Fibroblast of gingiva (primary cell): ENCODE results near the gene ARHGAP1.
"Not testable (repeated sequence)": the region's sequence is repeated elsewhere in the genome, so short reads cannot be mapped to it uniquely, and the experiment has no call there.

ENCODE experiments used
- DNase-seq: peaks from one replicate; pipeline ENCODE4 v3.0.0-alpha.2; 2011; ENCODE audit warnings: low read depth

ARHGAP1 gene

DNA sequence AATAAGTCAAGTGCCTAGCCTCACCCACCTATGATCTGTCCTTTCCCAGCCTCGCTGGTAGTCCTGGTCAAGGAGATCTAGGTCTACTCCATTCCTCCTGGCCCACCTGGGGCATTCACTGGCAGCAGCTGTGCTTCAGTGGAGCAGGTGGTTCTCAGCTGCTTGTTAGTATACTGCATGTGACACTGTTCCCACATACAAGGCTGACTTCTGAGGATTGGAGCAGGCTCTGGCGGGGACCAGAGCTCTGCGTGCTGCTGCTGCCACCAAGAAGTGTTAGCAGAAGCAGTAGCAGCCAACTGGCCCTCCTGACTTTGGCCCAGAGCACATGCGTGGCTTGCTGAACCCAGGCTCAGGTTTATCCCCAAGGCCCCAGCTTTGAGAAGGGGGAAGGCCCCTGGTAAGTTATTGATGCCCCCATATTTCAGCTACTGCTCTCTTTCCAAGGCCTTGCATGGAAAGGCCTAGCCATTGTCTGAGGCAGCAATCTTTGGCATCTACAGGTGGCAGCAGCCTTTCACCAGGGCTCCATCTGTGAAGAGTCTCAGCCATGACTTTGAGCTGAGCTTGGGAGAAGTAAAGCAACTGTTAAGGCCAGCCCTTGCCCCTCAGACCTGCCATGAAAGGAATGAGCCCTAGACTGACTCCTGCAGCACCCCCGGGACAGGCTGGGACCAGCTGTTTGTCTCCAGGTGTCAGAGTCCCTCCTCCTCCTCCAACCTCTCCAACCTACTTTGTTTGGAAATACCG lies 26.5 kb downstream of the ARHGAP1 start:
- no peak for DNase-seq

GRCh38 chr11:46672381-46672839 lies 28.0 kb downstream of the ARHGAP1 start:
- no peak for DNase-seq

DNA sequence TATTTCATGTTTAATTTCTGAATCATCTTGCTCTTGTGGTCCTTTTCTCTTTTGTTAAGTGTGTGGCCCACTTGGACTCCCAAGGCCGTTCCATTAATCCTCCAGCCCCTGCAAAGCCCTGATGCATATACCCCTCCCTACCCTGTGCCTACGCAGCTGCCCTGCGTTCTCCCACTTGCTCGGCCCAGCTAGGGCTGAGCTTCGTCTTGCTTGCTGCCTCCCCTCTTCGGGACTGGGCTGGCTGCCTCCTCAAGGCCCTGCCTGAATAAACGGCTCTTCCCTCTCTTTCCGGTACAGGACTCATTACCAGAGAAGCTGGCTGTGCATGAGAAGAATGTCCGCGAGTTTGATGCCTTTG lies 28.5 kb downstream of the ARHGAP1 start:
- DNase-seq = no peak

GRCh38 chr11:46670521-46670920 lies 29.9 kb downstream of the ARHGAP1 start:
- DNase-seq = not testable (repeated sequence)

- no peak for DNase-seq
Measured at GRCh38 chr11:46669711-46670139, 30.7 kb downstream of the ARHGAP1 start.

DNA sequence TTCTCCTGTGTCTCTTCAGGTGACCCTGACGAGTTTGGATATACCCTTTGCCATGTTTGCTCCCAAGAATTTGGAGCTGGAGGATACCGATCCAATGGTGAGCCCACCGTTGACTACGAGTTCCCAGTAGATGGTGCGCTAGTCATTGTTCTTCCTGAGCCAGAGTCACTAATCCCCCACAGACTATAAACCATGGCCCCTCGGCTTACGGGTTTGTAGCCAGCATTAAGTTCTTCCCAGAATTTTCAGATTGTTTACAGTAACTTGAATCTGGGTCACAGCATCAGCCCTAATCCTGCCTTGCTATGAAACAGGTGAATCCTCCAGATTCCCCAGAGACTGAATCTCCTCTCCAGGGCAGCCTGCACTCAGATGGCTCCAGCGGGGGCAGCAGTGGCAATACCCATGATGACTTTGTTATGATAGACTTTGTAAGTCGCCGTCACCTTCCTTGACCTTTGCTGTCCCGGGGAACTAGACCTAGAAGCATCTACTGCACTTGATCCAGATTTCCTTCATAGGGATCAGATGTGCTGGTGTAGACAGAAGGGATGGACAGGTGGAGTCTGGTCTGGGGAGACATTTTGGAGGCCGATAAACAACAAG lies 31.8 kb downstream of the ARHGAP1 start:
- no peak for DNase-seq

GRCh38 chr11:46667043-46667481 lies 33.4 kb downstream of the ARHGAP1 start:
- no peak for DNase-seq

- DNase-seq = no peak
Measured at GRCh38 chr11:46666516-46666915, 33.9 kb downstream of the ARHGAP1 start.

DNA sequence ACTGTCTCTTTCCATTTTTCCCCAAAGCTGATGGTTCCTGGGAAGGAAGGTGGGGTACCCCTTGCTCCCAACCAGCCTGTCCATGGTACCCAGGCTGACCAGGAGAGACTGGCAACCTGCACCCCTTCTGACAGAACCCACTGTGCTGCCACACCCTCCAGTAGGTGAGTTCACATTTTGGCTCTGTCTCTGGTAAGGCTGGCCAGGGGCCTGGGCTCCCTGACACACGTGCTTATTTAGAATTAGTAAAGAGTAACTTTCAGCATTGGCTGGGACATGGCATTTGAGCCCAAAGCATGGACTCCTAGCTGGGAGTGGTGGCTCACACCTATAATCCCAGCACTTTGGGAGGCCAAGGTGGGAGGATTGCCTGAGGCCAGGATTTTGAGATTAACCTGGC lies 35.1 kb downstream of the ARHGAP1 start:
- DNase-seq = no peak

DNA sequence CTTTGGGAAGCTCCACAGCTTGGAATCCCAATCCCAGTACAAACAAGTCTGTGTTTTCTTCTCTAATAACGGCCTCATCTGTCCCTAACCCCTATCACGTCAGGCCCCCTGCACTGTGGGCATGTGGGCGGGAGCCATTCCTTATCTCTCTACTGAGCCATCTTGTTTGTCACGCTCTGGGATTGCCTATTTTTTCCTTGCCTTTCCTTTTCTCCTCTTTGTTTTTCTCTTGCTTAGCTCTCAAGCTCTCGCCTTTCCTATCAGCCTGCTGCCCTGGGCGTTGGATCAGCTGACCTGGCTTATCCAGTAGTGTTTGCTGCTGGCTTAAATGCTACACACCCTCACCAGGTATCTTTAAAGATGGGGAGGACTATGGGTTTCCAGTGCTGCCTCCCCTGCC lies 35.8 kb downstream of the ARHGAP1 start:
- no peak for DNase-seq

DNA sequence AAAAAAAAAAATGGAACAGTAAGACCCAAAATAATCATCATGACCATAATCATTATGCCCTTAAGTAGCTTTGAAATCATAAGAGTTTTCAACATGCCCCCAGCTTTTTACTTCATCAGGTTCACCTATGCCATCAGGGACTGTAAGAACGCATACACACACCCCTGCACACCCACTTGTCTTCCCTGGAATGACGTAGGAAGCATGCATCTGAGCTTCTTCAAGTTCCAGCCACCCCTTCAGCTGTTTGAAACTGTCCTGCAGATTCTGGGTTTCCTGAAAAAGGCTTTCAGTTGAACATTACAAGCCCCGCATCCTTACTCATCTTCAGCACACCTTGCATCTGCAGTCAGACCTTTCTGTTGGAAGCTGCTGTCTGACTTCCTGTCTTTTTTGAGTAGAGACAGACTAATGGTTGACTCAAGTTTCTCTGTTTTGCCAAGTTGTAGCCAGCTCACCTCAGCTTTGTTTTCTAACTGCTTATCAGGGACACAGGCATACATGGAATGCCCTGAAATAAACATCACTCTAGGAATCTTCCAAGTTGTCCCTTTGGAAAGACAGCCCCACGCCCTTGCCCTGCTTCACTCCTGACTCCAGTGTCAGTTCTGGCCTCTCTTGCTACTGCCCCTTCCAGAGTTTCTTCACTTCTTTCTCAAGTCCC lies 37.0 kb downstream of the ARHGAP1 start:
- DNase-seq = no peak

- DNase-seq = no peak
Measured at GRCh38 chr11:46662366-46662765, 38.1 kb downstream of the ARHGAP1 start.

GRCh38 chr11:46661836-46662235 lies 38.6 kb downstream of the ARHGAP1 start:
- no peak for DNase-seq

- DNase-seq = peak; percentile 91
Measured at GRCh38 chr11:46659908-46660307, 40.5 kb downstream of the ARHGAP1 start.

DNA sequence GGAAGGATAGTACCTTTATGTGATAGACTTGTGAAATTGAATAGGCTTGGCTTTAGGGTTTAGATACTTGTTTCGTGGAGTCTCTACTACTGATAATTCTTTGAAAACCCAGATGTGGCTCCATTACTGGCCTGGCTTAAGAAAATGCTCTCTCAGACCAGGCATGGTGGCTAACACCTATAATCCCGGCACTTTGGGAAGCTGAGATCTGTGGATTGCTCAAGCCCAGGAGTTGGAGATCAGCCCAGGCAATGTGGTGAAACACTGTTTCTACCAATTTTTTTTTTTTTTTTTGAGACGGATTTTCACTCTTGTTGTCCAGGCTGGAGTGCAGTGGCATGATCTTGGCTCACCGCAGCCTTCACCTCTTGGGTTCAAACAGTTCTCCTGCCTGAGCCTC lies 42.2 kb downstream of the ARHGAP1 start:
- peak; percentile 82 for DNase-seq

GRCh38 chr11:46657186-46657585 lies 43.2 kb downstream of the ARHGAP1 start:
- no peak for DNase-seq

GRCh38 chr11:46655631-46656030 lies 44.8 kb downstream of the ARHGAP1 start:
- DNase-seq = no peak

GRCh38 chr11:46649180-46649738 lies 51.2 kb downstream of the ARHGAP1 start:
- DNase-seq = peak; percentile 93

GRCh38 chr11:46643986-46644385 lies 56.4 kb downstream of the ARHGAP1 start:
- DNase-seq = no peak

DNA sequence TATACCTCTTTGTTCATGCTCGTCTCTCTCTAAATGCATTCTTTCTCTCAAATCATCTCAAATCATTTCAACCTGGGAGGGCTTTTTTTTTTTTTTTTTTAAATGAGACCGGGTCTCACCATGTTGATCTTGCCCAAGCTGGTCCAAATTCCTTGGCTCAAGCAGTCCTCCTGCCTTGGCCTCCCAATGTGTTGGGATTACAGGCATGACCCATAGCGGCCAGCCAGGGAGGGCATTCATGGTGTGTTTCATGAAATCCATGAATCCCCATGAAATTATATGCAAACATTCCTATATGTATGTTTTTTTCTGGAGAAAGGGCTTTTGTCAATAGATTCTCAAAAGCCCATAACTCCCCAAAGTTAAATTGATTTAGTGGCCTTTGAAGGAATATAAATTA lies 56.9 kb downstream of the ARHGAP1 start:
- DNase-seq = no peak

DNA sequence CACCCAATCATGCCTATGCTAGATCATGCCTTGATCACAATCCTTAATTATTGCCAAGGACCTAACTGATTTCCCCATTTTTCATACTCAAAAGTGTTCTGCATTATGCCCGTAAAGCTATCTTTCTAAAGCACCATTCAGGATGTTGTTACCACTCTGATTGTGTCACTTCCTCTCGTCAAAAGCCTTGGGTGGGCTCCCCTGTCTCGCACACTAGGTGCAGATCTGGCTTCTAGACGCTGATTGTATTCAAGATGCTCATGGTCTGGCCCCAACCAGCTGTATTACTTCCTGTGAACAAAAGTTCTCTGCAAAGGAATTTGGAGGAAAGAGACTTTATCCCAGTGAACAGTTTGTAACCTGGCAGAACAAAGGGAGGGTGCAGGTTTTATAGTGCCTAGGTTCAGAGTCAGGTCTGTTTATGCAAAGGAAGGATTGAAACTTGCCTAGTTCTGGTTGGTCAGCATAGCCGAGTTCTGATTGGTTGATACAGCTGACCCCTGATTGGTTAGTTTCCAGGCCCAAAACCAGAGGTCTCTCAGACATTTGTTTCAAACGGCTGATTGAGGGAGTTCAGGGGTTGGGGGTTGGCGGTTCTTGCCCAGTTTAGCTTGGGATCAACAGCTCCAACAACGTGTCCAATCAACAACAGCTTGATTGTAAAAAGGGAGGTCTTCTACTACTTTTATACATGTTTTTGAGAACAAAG lies 57.6 kb downstream of the ARHGAP1 start:
- no peak for DNase-seq

GRCh38 chr11:46641639-46642038 lies 58.8 kb downstream of the ARHGAP1 start:
- DNase-seq = no peak
